IMR-90 (cell line): ENCODE data around the gene MEIG1. TPM values are rescaled to one million over a fixed set of nuclear protein-coding genes. Genes with fewer than 3 reads are reported as not detected.

ENCODE experiments used
- ATAC-seq: fragments of 200-7000 bp; cut with Tn5 transposase; 2 replicates; pipeline ENCODE4 v1.9.1; 2020; ENCODE audit warnings: low read depth, mild to moderate bottlenecking, moderate library complexity
- BruUV-seq: library from RNA; stranded (reverse); fragments of 400-500 nt; replicated peaks from 2 replicates; lab custom pipeline; 2021; lab: Mats Ljungman, UMichigan
- CTCF ChIA-PET: fragments of 300-600 bp; formaldehyde crosslinking; extraction: SDS; loops from one replicate; lab custom pipeline; 2021; ENCODE audit warnings: antibody characterized with exemption; lab: Yijun Ruan, JAX
- POLR2A ChIA-PET: fragments of 300-600 bp; sonication (Branson Sonifier 250); formaldehyde crosslinking; loops from one replicate; lab custom pipeline; 2022; ENCODE audit warnings: antibody characterized with exemption; ENCODE audit not compliant: unreplicated experiment; lab: Charles Lee
- DNase-seq: peaks from one replicate; pipeline ENCODE4 v3.0.0; 2013
- H2AFZ ChIP-seq: replicated peaks from 2 replicates; pipeline ENCODE3; 2013; ENCODE audit warnings: low read length, mild to moderate bottlenecking; ENCODE audit not compliant: poor library complexity
- H2AK5ac ChIP-seq: 2 replicates; pipeline ENCODE4 v1.6.1; 2013; ENCODE audit warnings: low read depth, low read length, inconsistent platforms
- H2AK9ac ChIP-seq: replicated peaks from 2 replicates; pipeline ENCODE3; 2013; ENCODE audit warnings: mild to moderate bottlenecking, low read depth, low read length, moderate library complexity; ENCODE audit not compliant: poor library complexity
- H2BK120ac ChIP-seq: 2 replicates; pipeline ENCODE4 v1.6.1; 2013; ENCODE audit warnings: low read depth, low read length, inconsistent platforms
- H2BK15ac ChIP-seq: 3 replicates; pipeline ENCODE4 v1.6.1; 2013; ENCODE audit warnings: low read depth, low read length, inconsistent platforms
- H2BK20ac ChIP-seq: 2 replicates; pipeline ENCODE4 v1.6.1; 2013; ENCODE audit warnings: low read depth, mild to moderate bottlenecking, inconsistent platforms, low read length, moderate library complexity
- H2BK5ac ChIP-seq: 2 replicates; pipeline ENCODE4 v1.6.1; 2013; ENCODE audit warnings: mild to moderate bottlenecking, low read depth, low read length, inconsistent platforms; ENCODE audit not compliant: poor library complexity, severe bottlenecking
- H3K14ac ChIP-seq: replicated peaks from 2 replicates; pipeline ENCODE4 v1.6.1; 2013; ENCODE audit warnings: low read depth, low read length, inconsistent platforms
- H3K18ac ChIP-seq: 2 replicates; pipeline ENCODE4 v1.6.1; 2013; ENCODE audit warnings: low read depth, low read length, control low read depth
- H3K23ac ChIP-seq: 2 replicates; pipeline ENCODE4 v1.6.1; 2013; ENCODE audit warnings: low read depth, low read length, inconsistent platforms
- H3K27ac ChIP-seq: 2 replicates; pipeline ENCODE4 v1.5.1; 2013; ENCODE audit warnings: mild to moderate bottlenecking, control low read depth, low read length; ENCODE audit not compliant: insufficient read depth
- H3K27me3 ChIP-seq: 2 replicates; pipeline ENCODE4 v1.6.1; 2013; ENCODE audit warnings: low read length; ENCODE audit not compliant: control insufficient read depth, insufficient read depth
- H3K36me3 ChIP-seq: 2 replicates; pipeline ENCODE4 v1.6.1; 2013; ENCODE audit warnings: low read length, mixed read lengths; ENCODE audit not compliant: control insufficient read depth, insufficient read depth
- H3K4ac ChIP-seq: 2 replicates; pipeline ENCODE4 v1.6.1; 2013; ENCODE audit warnings: low read depth, low read length, inconsistent platforms
- H3K4me1 ChIP-seq: 2 replicates; pipeline ENCODE4 v1.6.1; 2013; ENCODE audit warnings: low read length, mixed read lengths; ENCODE audit not compliant: control insufficient read depth, insufficient read depth
- H3K4me2 ChIP-seq: 2 replicates; pipeline ENCODE4 v1.6.1; 2013; ENCODE audit warnings: low read depth, mild to moderate bottlenecking, control low read depth, low read length, moderate library complexity
- H3K4me3 ChIP-seq: 2 replicates; pipeline ENCODE4 v1.5.1; 2013; ENCODE audit warnings: low read depth, mild to moderate bottlenecking, control low read depth, low read length, moderate library complexity; ENCODE audit not compliant: insufficient read depth
- H3K56ac ChIP-seq: 2 replicates; pipeline ENCODE4 v1.6.1; 2013; ENCODE audit warnings: low read length, inconsistent platforms; ENCODE audit not compliant: insufficient read depth; ENCODE audit errors: extremely low read depth
- H3K79me1 ChIP-seq, 2 experiments: 2 replicates each; pipeline ENCODE4 v1.6.1; 2013; ENCODE audit warnings: low read length in 2 of 2, inconsistent platforms in 1 of 2, low read depth in 1 of 2
- H3K9ac ChIP-seq: 2 replicates; pipeline ENCODE4 v1.6.1; 2013; ENCODE audit warnings: low read depth, low read length, control low read depth
- H3K9me1 ChIP-seq: 2 replicates; pipeline ENCODE4 v1.6.1; 2013; ENCODE audit warnings: low read length, inconsistent platforms; ENCODE audit not compliant: insufficient read depth
- H3K9me3 ChIP-seq: 2 replicates; pipeline ENCODE4 v1.6.1; 2013; ENCODE audit warnings: low read length; ENCODE audit not compliant: control insufficient read depth, insufficient read depth
- H4K20me1 ChIP-seq: 2 replicates; pipeline ENCODE4 v1.6.1; 2013; ENCODE audit warnings: low read length, inconsistent platforms; ENCODE audit not compliant: insufficient read depth
- H4K5ac ChIP-seq: 2 replicates; pipeline ENCODE4 v1.6.1; 2013; ENCODE audit warnings: mild to moderate bottlenecking, low read depth, low read length, control low read depth
- H4K8ac ChIP-seq, 2 experiments: 2 replicates each; pipeline ENCODE4 v1.6.1; 2013; ENCODE audit warnings: low read depth in 2 of 2, low read length in 2 of 2, control low read depth in 1 of 2, inconsistent platforms in 1 of 2
- H4K91ac ChIP-seq: 2 replicates; pipeline ENCODE4 v1.6.1; 2013; ENCODE audit warnings: low read depth, low read length, inconsistent platforms; ENCODE audit not compliant: insufficient read depth
- BHLHE40 ChIP-seq: fragments of 150-350 bp; IDR thresholded peaks from 2 replicates; pipeline ENCODE4 v1.6.1; 2016; ENCODE audit warnings: mild to moderate bottlenecking, low read depth, low read length
- CEBPB ChIP-seq: IDR thresholded peaks from 2 replicates; pipeline ENCODE4 v1.6.1; 2012; ENCODE audit warnings: low read depth, low read length, improper control_type of control experiment
- CHD1 ChIP-seq: IDR thresholded peaks from 2 replicates; pipeline ENCODE4 v1.6.1; 2012; ENCODE audit warnings: low read depth, low read length, improper control_type of control experiment
- FOS ChIP-seq: fragments of 150-350 bp; IDR thresholded peaks from 2 replicates; pipeline ENCODE4 v1.6.1; 2016; ENCODE audit warnings: low read depth, low read length
- MAFK ChIP-seq: IDR thresholded peaks from 2 replicates; pipeline ENCODE4 v1.6.1; 2012; ENCODE audit warnings: low read depth, low read length, improper control_type of control experiment
- MAZ ChIP-seq: IDR thresholded peaks from 2 replicates; pipeline ENCODE4 v1.6.1; 2012; ENCODE audit warnings: low read depth, mild to moderate bottlenecking, low read length, improper control_type of control experiment, moderate library complexity, borderline replicate concordance
- MXI1 ChIP-seq: IDR thresholded peaks from 2 replicates; pipeline ENCODE4 v1.6.1; 2012; ENCODE audit warnings: low read depth, mild to moderate bottlenecking, low read length, moderate library complexity, borderline replicate concordance
- NFE2L2 ChIP-seq: fragments of 150-350 bp; IDR thresholded peaks from 2 replicates; pipeline ENCODE4 v1.6.1; 2016; ENCODE audit warnings: low read depth, mild to moderate bottlenecking, low read length
- POLR2A ChIP-seq: IDR thresholded peaks from 2 replicates; pipeline ENCODE4 v1.6.1; 2012; ENCODE audit warnings: mild to moderate bottlenecking, low read depth, low read length
- RAD21 ChIP-seq: IDR thresholded peaks from 2 replicates; pipeline ENCODE4 v1.6.1; 2012; ENCODE audit warnings: low read length, improper control_type of control experiment
- RCOR1 ChIP-seq: IDR thresholded peaks from 2 replicates; pipeline ENCODE4 v1.6.1; 2012; ENCODE audit warnings: mild to moderate bottlenecking, low read length, improper control_type of control experiment; ENCODE audit not compliant: insufficient replicate concordance
- RFX5 ChIP-seq: IDR thresholded peaks from 2 replicates; pipeline ENCODE4 v1.8.0; 2012; ENCODE audit warnings: low read depth, mild to moderate bottlenecking, low read length, moderate library complexity
- SMC3 ChIP-seq: fragments of 150-350 bp; IDR thresholded peaks from 2 replicates; pipeline ENCODE4 v1.6.1; 2016; ENCODE audit warnings: low read depth, mild to moderate bottlenecking, antibody characterized with exemption, low read length, moderate library complexity
- WGBS, 2 experiments: methylation state at CpG; one replicate each; pipeline versions ENCODE4 v1.1.5 to v1.1.7; 2013; ENCODE audit warnings: missing lambda C conversion rate in 2 of 2; ENCODE audit not compliant: insufficient read length in 1 of 2; ENCODE audit errors: extremely low coverage in 2 of 2; 5-methylcytosine and 5-hydroxymethylcytosine counted together
- dilution Hi-C: fragments of 300-500 bp; cut with HindIII; formaldehyde crosslinking; loops from one replicate; pipeline ENCODE4 v1.14.3; 2018; ENCODE audit warnings: low sequenced_read_pairs; ENCODE audit not compliant: unreplicated experiment
- in situ Hi-C: fragments of 300-500 bp; cut with MboI; formaldehyde crosslinking; loops from 3 replicates; pipeline ENCODE4 v1.14.3; 2019; ENCODE audit warnings: low sequenced_read_pairs, inconsistent platforms, mixed read lengths
- intact Hi-C: fragments of 100-400 bp; cut with micrococcal nuclease; formaldehyde crosslinking; loops from 2 replicates; pipeline ENCODE4 v1.10.0; 2022
- polyA plus RNA-seq, 3 experiments: library from polyadenylated mRNA; depleted of rRNA; stranded (reverse); fragments of >200 nt; gene quantifications; 2 replicates each; pipeline ENCODE4 v1.2.3, GENCODE V29; 2012; ENCODE audit warnings: low replicate concordance in 1 of 3
- total RNA-seq: library from RNA; depleted of rRNA; stranded (reverse); fragments of >200 nt; gene quantifications from 2 replicates; pipeline ENCODE4 v1.2.3, GENCODE V29; 2012
- TF ChIP-seq, protein P1 (sequence below): fragments of 150-350 bp; IDR thresholded peaks from 2 replicates; pipeline ENCODE4 v1.6.1; 2017; ENCODE audit warnings: mild to moderate bottlenecking, antibody characterized with exemption, low read length, low read depth
- TF ChIP-seq, protein P2 (sequence below): conservative IDR thresholded peaks from 2 replicates; pipeline ENCODE4 v1.5.1; 2012; ENCODE audit warnings: mild to moderate bottlenecking, low read depth, low read length, improper control_type of control experiment
- TF ChIP-seq, protein P3 (sequence below): fragments of 150-350 bp; IDR thresholded peaks from 2 replicates; pipeline ENCODE4 v1.6.1; 2016; ENCODE audit warnings: low read depth, mild to moderate bottlenecking, low read length, moderate library complexity, borderline replicate concordance

Gene MEIG1
- total and polyA plus RNA-seq, 2 of the 4 experiments (the other 2 are of a cell fraction), result not detected

DNA sequence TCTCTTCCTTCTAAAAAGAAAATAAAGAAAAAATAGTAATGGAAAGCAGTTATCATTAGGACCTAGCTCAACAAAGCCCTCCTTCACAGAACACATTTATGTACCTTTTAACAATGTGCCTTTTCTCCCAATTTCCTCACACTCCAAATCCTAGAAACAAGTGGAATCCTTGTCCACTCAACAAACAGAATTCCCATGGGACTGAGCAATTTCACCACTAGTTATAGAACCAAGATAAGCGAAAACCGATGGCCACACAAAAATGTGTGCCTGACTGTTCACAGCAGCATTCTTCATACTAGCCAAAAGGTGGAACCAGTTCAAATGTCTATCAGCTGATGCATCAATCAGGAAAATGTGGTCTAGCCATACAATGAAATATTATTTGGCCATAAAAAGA is 22.6 kb upstream of the MEIG1 start:
- H3K79me1 ChIP-seq, result peaks cover 0 to 4% of the 10 kb centered on the region in 2 experiments; a peak in 2 of 4 replicates
- no peak overlapping the region for H2BK5ac ChIP-seq
- BruUV-seq, result no TSS peak
- no peak overlapping the region for H3K14ac ChIP-seq
- H2AK5ac ChIP-seq, result no peak overlapping the region
- WGBS, 2 experiments, result no CpG with 5 or more reads among the region's 2 CpGs
- no peaks in the 10 kb centered on the region for H3K4me1 ChIP-seq
- no peak overlapping the region for H3K4me3 ChIP-seq
- dilution Hi-C loops, result no loop called here
- no peak overlapping the region for H3K4ac ChIP-seq
- no peaks in the 10 kb centered on the region for H3K27me3 ChIP-seq
- H2AFZ ChIP-seq, result no peak overlapping the region
- ChIA-PET CTCF (interaction anchor here (0.5 to 0.6 kb wide), 2 partner anchors 10 to 56 kb away, joined by 3 read pairs; no protein-coding TSS in a partner anchor), POLR2A (no interaction called here)
- H4K91ac ChIP-seq, result no peak overlapping the region
- in situ Hi-C loops, result no loop called here
- H2AK9ac ChIP-seq, result no peak overlapping the region
- TF ChIP-seq POLR2A, result no peak
- no peak for TF ChIP-seq CHD1
- TF ChIP-seq FOS, result no peak
- no peak for TF ChIP-seq SMC3
- TF ChIP-seq, protein P1, sequence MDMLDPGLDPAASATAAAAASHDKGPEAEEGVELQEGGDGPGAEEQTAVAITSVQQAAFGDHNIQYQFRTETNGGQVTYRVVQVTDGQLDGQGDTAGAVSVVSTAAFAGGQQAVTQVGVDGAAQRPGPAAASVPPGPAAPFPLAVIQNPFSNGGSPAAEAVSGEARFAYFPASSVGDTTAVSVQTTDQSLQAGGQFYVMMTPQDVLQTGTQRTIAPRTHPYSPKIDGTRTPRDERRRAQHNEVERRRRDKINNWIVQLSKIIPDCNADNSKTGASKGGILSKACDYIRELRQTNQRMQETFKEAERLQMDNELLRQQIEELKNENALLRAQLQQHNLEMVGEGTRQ, result no peak
- no peak for TF ChIP-seq RFX5
- TF ChIP-seq, protein P2, sequence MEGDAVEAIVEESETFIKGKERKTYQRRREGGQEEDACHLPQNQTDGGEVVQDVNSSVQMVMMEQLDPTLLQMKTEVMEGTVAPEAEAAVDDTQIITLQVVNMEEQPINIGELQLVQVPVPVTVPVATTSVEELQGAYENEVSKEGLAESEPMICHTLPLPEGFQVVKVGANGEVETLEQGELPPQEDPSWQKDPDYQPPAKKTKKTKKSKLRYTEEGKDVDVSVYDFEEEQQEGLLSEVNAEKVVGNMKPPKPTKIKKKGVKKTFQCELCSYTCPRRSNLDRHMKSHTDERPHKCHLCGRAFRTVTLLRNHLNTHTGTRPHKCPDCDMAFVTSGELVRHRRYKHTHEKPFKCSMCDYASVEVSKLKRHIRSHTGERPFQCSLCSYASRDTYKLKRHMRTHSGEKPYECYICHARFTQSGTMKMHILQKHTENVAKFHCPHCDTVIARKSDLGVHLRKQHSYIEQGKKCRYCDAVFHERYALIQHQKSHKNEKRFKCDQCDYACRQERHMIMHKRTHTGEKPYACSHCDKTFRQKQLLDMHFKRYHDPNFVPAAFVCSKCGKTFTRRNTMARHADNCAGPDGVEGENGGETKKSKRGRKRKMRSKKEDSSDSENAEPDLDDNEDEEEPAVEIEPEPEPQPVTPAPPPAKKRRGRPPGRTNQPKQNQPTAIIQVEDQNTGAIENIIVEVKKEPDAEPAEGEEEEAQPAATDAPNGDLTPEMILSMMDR, result no peak
- no peak for TF ChIP-seq BHLHE40
- TF ChIP-seq NFE2L2, result no peak
- TF ChIP-seq MAZ, result no peak
- no peak for TF ChIP-seq RCOR1
- no peak for TF ChIP-seq CEBPB
- TF ChIP-seq, protein P3, sequence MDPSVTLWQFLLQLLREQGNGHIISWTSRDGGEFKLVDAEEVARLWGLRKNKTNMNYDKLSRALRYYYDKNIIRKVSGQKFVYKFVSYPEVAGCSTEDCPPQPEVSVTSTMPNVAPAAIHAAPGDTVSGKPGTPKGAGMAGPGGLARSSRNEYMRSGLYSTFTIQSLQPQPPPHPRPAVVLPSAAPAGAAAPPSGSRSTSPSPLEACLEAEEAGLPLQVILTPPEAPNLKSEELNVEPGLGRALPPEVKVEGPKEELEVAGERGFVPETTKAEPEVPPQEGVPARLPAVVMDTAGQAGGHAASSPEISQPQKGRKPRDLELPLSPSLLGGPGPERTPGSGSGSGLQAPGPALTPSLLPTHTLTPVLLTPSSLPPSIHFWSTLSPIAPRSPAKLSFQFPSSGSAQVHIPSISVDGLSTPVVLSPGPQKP, result no peak
- TF ChIP-seq MAFK, result no peak
- TF ChIP-seq RAD21, result no peak
- no peak for TF ChIP-seq MXI1
- peaks cover 27% of the 10 kb centered on the region for H3K36me3 ChIP-seq
- H2BK120ac ChIP-seq, result no peak overlapping the region
- H3K27ac ChIP-seq, result no peak overlapping the region
- H3K9me1 ChIP-seq, result no peaks in the 10 kb centered on the region
- no peak overlapping the region for H4K5ac ChIP-seq
- no peak overlapping the region for H3K9ac ChIP-seq
- H3K9me3 ChIP-seq, result no peaks in the 10 kb centered on the region
- H4K20me1 ChIP-seq, result no peaks in the 10 kb centered on the region
- H3K18ac ChIP-seq, result no peak overlapping the region
- intact Hi-C loops, result no loop called here
- no peak overlapping the region for H3K23ac ChIP-seq
- no peak overlapping the region for H4K8ac ChIP-seq
- no peak overlapping the region for H2BK20ac ChIP-seq
- no peak overlapping the region for H3K56ac ChIP-seq
- ATAC-seq (no peak), DNase-seq (no peak)
- H3K4me2 ChIP-seq, result no peak overlapping the region
- H2BK15ac ChIP-seq, result no peak overlapping the region
